ENCODE data around the gene NPM1.
"Not testable (repeated sequence)": the region's sequence is repeated elsewhere in the genome, so short reads cannot be mapped to it uniquely, and the experiment has no call there.

The NPM1 gene

DNA sequence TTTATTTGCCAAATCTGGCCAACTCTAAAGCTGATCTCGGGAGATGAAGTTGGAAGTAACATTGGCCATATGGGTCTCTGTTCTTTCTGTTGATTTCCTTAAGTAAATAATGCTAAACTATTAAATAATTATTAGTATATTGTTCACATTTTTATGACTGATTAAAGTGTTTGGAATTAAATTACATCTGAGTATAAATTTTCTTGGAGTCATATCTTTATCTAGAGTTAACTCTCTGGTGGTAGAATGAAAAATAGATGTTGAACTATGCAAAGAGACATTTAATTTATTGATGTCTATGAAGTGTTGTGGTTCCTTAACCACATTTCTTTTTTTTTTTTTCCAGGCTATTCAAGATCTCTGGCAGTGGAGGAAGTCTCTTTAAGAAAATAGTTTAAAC is 22.5 kb downstream of the NPM1 start:
- no peak overlapping the region for H3K27ac ChIP-seq (ENCODE audit: low read depth in 2 of 2, low read length in 2 of 2)
- no peak overlapping the region for H3K4me3 ChIP-seq (ENCODE audit: low read length in 2 of 2)
- H3K9ac ChIP-seq (ENCODE audit: low read depth in 1 of 2, low read length in 2 of 2): no peak overlapping the region
- H3K9me3 ChIP-seq (ENCODE audit: control insufficient read depth in 2 of 2, low read length in 2 of 2): no peaks in the 10 kb centered on the region
- peaks cover 48 to 50% of the 10 kb centered on the region in 2 donors for H3K36me3 ChIP-seq (ENCODE audit: control insufficient read depth in 2 of 2, insufficient read depth in 2 of 2, low read length in 2 of 2)
- H3K27me3 ChIP-seq (ENCODE audit: control insufficient read depth in 2 of 2, insufficient read depth in 2 of 2, low read length in 2 of 2): no peaks in the 10 kb centered on the region
- H3K4me1 ChIP-seq (ENCODE audit: control insufficient read depth in 2 of 2, insufficient read depth in 2 of 2, low read length in 2 of 2): no peaks in the 10 kb centered on the region

- no peaks in the 10 kb centered on the region for H3K9me3 ChIP-seq (ENCODE audit: control insufficient read depth in 2 of 2, low read length in 2 of 2)
Observed at GRCh38 chr5:171412186-171412585, 24.5 kb downstream of the NPM1 start.

DNA sequence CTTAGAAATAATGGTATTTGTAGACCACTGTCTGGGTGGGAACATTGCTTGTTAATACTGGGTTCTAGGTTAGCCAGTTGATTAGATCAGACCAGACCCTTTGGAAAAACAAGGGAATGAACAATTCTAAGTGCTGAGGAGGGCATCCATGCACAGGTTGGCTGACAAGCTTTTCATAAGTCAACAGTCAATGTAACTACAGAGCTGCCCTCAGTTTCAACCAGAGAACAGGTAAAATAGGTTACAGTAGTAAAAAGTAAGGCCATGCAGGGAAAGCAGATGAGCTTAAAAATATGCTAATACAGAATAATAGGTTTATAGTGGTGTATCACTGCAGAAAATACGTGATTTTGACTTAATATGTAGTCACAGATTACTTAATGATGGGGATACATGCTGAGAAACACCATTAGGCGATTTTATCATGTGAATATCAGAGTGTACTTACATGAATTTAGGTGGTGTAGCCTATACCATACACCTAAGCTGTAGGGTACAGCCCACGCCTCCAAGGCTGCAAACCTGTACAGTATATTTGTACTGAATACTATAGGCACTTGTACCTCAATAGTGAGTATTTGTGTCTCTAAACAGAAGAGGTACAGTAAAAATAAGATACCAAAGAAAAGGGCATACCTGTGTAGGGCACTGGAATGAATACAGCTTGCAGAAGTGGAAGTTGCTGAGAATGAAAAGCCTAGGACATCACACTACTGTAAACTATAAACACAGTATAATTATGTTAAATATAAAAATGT is 25.7 kb downstream of the NPM1 start:
- Histone ChIP-seq H3K4me3 (ENCODE audit: low read length in 2 of 2) (no peak overlapping the region), H3K36me3 (ENCODE audit: control insufficient read depth in 2 of 2, insufficient read depth in 2 of 2, low read length in 2 of 2) (peaks cover 24 to 25% of the 10 kb centered on the region in 2 donors), H3K27me3 (ENCODE audit: control insufficient read depth in 2 of 2, insufficient read depth in 2 of 2, low read length in 2 of 2) (no peaks in the 10 kb centered on the region), H3K4me1 (ENCODE audit: control insufficient read depth in 2 of 2, insufficient read depth in 2 of 2, low read length in 2 of 2) (no peaks in the 10 kb centered on the region), H3K27ac (ENCODE audit: low read depth in 2 of 2, low read length in 2 of 2) (no peak overlapping the region), H3K9me3 (ENCODE audit: control insufficient read depth in 2 of 2, low read length in 2 of 2) (no peaks in the 10 kb centered on the region), H3K9ac (ENCODE audit: low read depth in 1 of 2, low read length in 2 of 2) (no peak overlapping the region)

More at GRCh38 chr5:171412186-171412585, 24.5 kb downstream of the NPM1 start:
- Histone ChIP-seq H3K27ac (ENCODE audit: low read depth in 2 of 2, low read length in 2 of 2) (no peak overlapping the region), H3K27me3 (ENCODE audit: control insufficient read depth in 2 of 2, insufficient read depth in 2 of 2, low read length in 2 of 2) (no peaks in the 10 kb centered on the region), H3K9ac (ENCODE audit: low read depth in 1 of 2, low read length in 2 of 2) (no peak overlapping the region), H3K4me1 (ENCODE audit: control insufficient read depth in 2 of 2, insufficient read depth in 2 of 2, low read length in 2 of 2) (no peaks in the 10 kb centered on the region), H3K36me3 (ENCODE audit: control insufficient read depth in 2 of 2, insufficient read depth in 2 of 2, low read length in 2 of 2) (peaks cover 34% of the 10 kb centered on the region in 2 donors), H3K4me3 (ENCODE audit: low read length in 2 of 2) (no peak overlapping the region)

GRCh38 chr5:171413993-171414392 is 26.3 kb downstream of the NPM1 start:
- H3K9ac ChIP-seq (ENCODE audit: low read depth in 1 of 2, low read length in 2 of 2); H3K27me3 ChIP-seq (ENCODE audit: control insufficient read depth in 2 of 2, insufficient read depth in 2 of 2, low read length in 2 of 2); H3K4me3 ChIP-seq (ENCODE audit: low read length in 2 of 2); H3K9me3 ChIP-seq (ENCODE audit: control insufficient read depth in 2 of 2, low read length in 2 of 2); H3K27ac ChIP-seq (ENCODE audit: low read depth in 2 of 2, low read length in 2 of 2); H3K4me1 ChIP-seq (ENCODE audit: control insufficient read depth in 2 of 2, insufficient read depth in 2 of 2, low read length in 2 of 2): not testable (repeated sequence)
- H3K36me3 ChIP-seq (ENCODE audit: control insufficient read depth in 2 of 2, insufficient read depth in 2 of 2, low read length in 2 of 2): peaks cover 18 to 21% of the 10 kb centered on the region in 2 donors

GRCh38 chr5:171415115-171415730 is 27.6 kb downstream of the NPM1 start:
- Histone ChIP-seq H3K36me3 (ENCODE audit: control insufficient read depth in 2 of 2, insufficient read depth in 2 of 2, low read length in 2 of 2) (peaks cover 14 to 16% of the 10 kb centered on the region in 2 donors), H3K27me3 (ENCODE audit: control insufficient read depth in 2 of 2, insufficient read depth in 2 of 2, low read length in 2 of 2) (no peaks in the 10 kb centered on the region), H3K27ac (ENCODE audit: low read depth in 2 of 2, low read length in 2 of 2) (no peak overlapping the region), H3K9ac (ENCODE audit: low read depth in 1 of 2, low read length in 2 of 2) (no peak overlapping the region), H3K4me1 (ENCODE audit: control insufficient read depth in 2 of 2, insufficient read depth in 2 of 2, low read length in 2 of 2) (peaks cover 5 to 11% of the 10 kb centered on the region in 2 donors), H3K9me3 (ENCODE audit: control insufficient read depth in 2 of 2, low read length in 2 of 2) (no peaks in the 10 kb centered on the region), H3K4me3 (ENCODE audit: low read length in 2 of 2) (no peak overlapping the region)

DNA sequence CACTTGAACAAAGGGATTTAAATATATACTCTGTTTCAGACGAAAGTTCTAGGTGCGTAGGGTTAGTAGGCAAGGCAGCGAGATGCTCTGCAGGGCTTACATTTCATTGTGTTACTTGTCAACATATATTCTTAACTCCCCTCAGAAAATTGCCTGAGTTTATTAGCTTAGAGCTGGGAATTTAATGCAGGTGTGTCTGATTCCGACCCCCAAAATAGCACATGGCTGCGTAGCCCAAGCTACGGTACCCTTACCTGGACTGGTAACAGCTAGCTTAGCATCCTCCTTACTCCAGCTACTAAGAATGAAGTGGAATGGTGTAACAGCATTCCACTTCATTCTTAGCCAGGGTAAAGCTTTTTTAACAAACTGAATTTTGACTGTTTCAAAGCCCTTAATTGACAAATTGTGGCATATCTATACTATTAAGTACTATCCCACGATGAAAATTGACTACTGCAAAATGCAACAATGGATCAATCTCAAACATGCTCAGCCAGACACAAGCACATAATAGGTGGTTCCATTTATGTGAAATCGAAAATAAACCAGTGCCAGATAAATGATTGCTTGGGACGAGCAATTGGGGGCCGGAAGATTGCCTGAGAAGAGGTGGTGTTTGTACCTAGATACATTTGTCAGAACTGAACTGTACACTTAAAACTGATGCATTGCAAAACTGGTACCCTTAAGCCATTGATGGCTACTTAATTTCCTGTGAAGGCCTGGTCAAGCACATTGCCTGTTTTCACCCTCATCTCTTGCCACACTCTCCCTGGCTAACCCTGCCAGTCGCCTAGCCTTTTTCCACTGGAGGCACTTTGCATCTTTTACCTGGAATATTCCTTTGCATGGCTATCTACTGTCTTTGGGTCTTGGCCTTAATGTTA is 28.8 kb downstream of the NPM1 start:
- Histone ChIP-seq H3K36me3 (ENCODE audit: control insufficient read depth in 2 of 2, insufficient read depth in 2 of 2, low read length in 2 of 2) (peaks cover 8 to 10% of the 10 kb centered on the region in 2 donors), H3K9me3 (ENCODE audit: control insufficient read depth in 2 of 2, low read length in 2 of 2) (no peaks in the 10 kb centered on the region), H3K4me3 (ENCODE audit: low read length in 2 of 2) (no peak overlapping the region), H3K27ac (ENCODE audit: low read depth in 2 of 2, low read length in 2 of 2) (no peak overlapping the region), H3K4me1 (ENCODE audit: control insufficient read depth in 2 of 2, insufficient read depth in 2 of 2, low read length in 2 of 2) (peaks cover 11 to 20% of the 10 kb centered on the region in 2 donors), H3K27me3 (ENCODE audit: control insufficient read depth in 2 of 2, insufficient read depth in 2 of 2, low read length in 2 of 2) (peaks cover 2 to 4% of the 10 kb centered on the region in 2 donors), H3K9ac (ENCODE audit: low read depth in 1 of 2, low read length in 2 of 2) (no peak overlapping the region)

DNA sequence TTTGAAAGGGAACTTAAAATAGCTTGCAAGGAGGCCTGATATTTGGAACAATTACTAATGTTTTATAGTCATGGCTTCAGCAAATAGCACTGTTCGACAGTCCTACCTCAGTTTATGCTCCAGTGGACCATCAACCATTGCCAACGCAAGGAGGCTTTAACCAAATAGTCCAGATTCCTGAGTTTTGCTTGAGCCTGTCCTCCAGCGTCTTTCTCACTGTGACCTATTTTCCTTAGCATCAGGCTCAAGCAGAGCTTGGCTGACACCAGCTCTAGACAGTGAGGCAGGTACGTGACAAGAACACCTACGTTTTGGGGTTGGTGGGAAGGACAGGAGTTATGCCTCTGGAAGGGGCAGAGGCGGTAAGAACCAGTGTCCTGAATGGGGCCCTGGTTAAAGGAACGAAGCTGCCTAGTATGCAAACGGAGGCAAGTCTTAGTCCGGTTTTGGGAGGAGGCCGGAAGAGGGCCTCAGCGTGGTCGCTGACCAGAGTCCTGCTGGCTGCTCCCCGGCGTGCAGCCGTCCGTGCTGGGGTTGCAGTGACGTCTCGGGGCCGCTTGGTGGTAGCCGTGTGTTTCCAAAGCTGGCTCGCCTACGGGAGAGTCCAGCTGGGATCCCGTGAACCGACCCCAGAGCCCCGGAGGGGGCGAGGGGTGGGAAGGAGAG is 30.8 kb downstream of the NPM1 start:
- Histone ChIP-seq H3K27ac (ENCODE audit: low read depth in 2 of 2, low read length in 2 of 2) (no peak overlapping the region), H3K9ac (ENCODE audit: low read depth in 1 of 2, low read length in 2 of 2) (no peak overlapping the region)

DNA sequence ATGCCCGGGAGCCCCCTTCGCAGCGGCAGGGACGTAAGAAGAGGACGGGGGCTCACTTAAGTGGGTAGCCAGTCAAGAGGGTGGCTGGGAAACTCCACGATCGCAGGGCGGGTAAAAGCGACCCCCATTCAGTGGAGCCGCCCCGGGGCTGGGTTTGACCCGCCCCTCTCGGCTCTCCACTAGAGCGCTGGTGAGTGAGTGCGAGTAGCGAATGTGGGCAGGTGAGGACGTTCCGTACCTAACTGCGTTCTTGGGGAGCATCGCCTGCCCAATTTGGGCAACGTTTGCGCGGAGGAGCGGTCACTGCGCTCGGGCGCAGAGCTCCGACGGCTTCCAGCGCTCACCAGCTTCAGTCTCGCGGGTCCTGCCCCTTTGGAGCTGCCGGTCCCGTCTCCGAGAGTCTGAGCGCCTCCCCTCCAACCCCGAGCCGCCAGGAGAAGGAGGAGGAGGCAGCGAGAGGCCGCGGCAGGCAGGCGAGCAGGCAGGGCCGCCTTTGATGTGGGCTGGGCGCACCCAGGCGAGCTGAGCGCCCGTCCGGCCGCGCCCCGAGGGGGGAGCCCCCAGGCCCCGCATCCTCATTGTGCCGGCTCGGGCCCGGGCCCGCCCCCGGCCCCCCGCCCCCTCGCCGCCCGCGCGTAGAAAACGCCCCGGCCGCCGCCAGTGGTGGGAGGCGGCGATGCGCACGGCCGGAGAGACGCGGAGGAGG is 31.5 kb downstream of the NPM1 start, which contains the start of gene FGF18:
TSS of gene FGF18 (plus strand) at position 666 of the 706 bp plus-strand sequence. CDS start 553 bp downstream, outside the sequence.
- H3K4me1 ChIP-seq (ENCODE audit: control insufficient read depth in 2 of 2, insufficient read depth in 2 of 2, low read length in 2 of 2): peaks cover 11 to 20% of the 10 kb centered on the region in 2 donors
- H3K36me3 ChIP-seq (ENCODE audit: control insufficient read depth in 2 of 2, insufficient read depth in 2 of 2, low read length in 2 of 2): no peaks in the 10 kb centered on the region
- H3K27ac ChIP-seq (ENCODE audit: low read depth in 2 of 2, low read length in 2 of 2): no peak within 1 kb of the TSS
- H3K4me3 ChIP-seq (ENCODE audit: low read length in 2 of 2): peak within 1 kb of the TSS; percentile 52 to 66
- H3K9me3 ChIP-seq (ENCODE audit: control insufficient read depth in 2 of 2, low read length in 2 of 2): no peaks in the 10 kb centered on the region
- peaks cover 5 to 6% of the 10 kb centered on the region in 2 donors for H3K27me3 ChIP-seq (ENCODE audit: control insufficient read depth in 2 of 2, insufficient read depth in 2 of 2, low read length in 2 of 2)
- no peak within 1 kb of the TSS for H3K9ac ChIP-seq (ENCODE audit: low read depth in 1 of 2, low read length in 2 of 2)

More for the DNA sequence above, 30.8 kb downstream of the NPM1 start:
- peaks cover 5 to 6% of the 10 kb centered on the region in 2 donors for H3K27me3 ChIP-seq (ENCODE audit: control insufficient read depth in 2 of 2, insufficient read depth in 2 of 2, low read length in 2 of 2)
- peak overlapping the region; percentile 52 to 56 for H3K4me3 ChIP-seq (ENCODE audit: low read length in 2 of 2)
- H3K36me3 ChIP-seq (ENCODE audit: control insufficient read depth in 2 of 2, insufficient read depth in 2 of 2, low read length in 2 of 2): no peaks in the 10 kb centered on the region
- H3K4me1 ChIP-seq (ENCODE audit: control insufficient read depth in 2 of 2, insufficient read depth in 2 of 2, low read length in 2 of 2): peaks cover 11 to 20% of the 10 kb centered on the region in 2 donors
- no peaks in the 10 kb centered on the region for H3K9me3 ChIP-seq (ENCODE audit: control insufficient read depth in 2 of 2, low read length in 2 of 2)

All from mucosa of rectum (tissue), 2 donors.